Activated effector memory CD4-positive, alpha-beta T cell treated with anti-CD3 and anti-CD28 coated beads, Interleukin-2, amount 50 U/mL, for 16 hours (primary cell): ENCODE measurements around the gene PRTG.
"Not testable (repeated sequence)": the region's sequence is repeated elsewhere in the genome, so short reads cannot be mapped to it uniquely, and the experiment has no call there.

Source experiments
- DNase-seq: peaks from one replicate; pipeline ENCODE4 v3.0.0-alpha.2; 2020

Gene PRTG

DNA sequence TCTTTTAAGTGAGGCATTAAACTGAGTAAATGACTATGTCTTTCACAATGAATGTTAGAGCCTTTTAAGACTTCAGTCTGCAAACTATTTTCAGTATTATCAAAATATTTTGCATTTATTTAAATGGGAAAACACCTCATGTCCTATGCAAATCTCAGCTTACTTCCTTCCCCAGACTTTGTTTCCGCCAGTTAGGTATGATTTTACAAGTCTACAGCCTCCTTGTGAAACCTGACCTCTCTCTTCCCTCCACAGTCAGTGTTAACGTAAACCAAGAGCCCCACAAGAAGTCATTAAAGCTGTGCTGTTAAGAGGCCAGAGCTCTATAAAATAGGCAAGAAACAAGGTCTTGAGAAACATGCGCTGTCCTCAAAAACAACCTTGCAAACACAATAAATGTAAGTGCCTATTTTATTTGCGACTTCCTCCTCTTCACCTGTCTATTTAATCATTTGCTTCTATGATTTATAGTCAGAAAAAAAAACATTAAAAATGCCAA is 48.3 kb downstream of the PRTG start:
- DNase-seq: no peak

DNA sequence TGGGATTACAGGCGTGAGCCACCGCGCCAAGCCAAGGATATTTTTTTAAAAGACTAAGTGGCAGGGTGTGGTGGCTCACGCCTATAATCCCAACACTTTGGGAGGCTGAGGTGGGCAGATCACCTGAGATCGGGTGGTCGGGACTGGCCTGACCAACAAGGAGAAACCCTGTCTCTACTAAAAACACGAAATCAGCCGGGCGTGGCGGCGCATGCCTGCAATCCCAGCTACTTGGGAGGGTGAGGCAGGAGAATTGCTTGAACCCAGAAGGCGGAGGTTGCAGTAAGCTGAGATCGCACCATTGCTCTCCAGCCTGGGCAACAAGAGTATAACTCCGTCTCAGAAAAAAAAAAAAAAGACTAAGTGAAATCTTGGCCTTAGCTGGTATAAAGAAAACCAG is 49.8 kb downstream of the PRTG start:
- DNase-seq: not testable (repeated sequence)

DNA sequence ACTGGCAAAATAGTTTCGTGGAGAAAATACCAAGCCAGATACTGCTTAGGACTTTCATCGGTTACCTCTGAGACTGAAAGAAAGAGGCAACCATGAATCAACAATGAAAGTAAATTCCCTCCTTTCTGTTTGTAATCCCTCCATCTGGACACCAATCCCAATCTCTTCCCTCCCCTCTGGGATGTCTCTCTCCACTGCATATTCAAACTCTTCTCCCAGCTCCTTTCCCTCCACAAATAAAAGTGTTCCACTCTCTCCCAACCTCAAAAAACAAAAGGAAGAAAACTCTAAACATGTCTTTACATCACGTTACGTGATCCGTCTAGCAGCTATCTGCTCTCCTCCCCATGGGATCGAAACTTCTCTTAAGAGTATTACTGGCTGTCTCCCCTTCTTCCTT is 55.2 kb downstream of the PRTG start:
- DNase-seq: no peak

DNA sequence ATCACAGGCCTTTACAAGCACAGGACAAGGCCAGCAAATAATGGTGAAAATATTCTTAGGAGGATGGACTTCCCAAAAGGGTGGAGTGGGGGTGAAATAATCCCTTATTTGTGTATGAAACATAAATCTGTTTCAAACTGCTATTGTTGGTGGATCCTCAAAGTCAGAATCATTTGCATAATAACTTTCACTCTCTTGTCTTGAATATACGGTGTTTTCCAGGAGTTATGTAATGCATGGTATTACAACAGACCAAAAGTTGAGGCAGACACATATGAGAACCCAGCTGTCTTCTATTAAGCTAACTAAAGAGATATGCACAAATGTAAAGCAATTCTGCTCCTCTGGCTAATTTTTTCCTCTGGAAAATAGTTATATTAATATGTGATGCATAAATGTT is 57.7 kb downstream of the PRTG start:
- no peak for DNase-seq

GRCh38 chr15:55683376-55683775 is 59.6 kb downstream of the PRTG start:
- DNase-seq: no peak

DNA sequence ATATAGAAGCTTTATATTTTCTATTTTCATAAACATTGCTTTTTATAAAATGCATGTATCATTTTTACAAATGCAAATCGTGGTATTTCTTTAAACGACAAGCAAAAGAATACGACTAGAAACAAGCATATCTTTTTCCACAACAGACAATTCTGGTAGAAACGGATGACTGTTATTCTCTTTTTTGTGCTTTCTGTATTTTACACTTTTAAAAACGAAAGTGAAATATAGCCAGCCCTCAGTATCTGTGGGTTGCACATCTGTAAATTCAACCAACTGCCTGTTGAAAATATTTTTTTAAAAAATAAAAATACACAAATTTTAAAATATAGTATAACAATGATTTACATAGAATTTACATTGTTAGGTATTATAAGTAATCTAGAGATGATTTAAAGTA is 61.3 kb downstream of the PRTG start:
- no peak for DNase-seq

- DNase-seq: no peak
Observed at GRCh38 chr15:55676507-55676906, 66.4 kb downstream of the PRTG start.

GRCh38 chr15:55673287-55673686 is 69.7 kb downstream of the PRTG start:
- no peak for DNase-seq

- DNase-seq: no peak
Observed at GRCh38 chr15:55669270-55669669, 73.7 kb downstream of the PRTG start.

DNA sequence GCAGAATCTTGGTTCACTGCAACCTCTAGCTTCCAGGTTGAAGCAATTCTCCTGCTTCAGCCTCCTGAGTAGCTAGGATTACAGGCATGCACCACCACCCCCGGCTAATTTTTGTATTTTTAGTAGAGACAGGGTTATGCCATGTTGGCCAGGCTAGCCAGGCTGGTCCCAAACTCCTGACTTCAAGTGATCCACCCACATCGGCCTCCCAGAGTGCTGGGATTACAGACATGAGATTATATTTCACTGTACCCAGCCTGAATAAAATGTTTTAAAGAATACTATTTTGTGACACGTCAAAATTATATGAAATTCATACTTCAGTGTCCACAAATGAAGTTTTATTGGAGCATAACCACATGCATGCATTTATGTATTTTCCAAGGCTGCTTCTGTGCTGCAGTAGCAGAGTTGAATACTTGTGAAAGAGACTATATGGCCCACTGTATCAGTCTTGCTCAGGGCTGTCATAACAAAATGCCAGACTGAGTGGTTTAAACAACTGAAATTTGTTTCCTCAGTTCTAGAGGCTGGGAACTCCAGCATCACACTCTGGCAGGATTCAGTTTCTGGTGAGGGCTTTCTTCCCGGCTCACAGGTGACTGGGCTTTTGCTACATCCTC is 77.2 kb downstream of the PRTG start:
- DNase-seq: no peak

DNA sequence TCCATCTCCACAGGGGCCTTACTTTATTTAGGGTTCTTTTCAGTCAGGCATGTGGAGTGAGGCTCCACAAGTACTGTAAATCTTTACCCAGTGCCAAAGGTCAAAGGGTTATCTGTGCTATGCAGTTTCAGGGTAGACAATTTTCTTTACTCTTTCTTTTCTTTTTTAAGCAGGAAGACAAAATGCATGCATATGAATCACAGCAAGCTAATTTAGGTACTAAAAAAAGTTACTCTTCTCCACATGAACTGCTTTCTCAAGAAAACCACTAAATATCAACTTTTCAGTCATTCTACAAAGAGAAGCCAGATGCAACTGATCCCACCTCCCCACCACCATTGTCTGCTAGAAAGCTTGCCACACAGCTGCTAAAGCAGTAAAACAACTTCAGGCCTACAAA is 81.5 kb downstream of the PRTG start:
- DNase-seq: no peak

DNA sequence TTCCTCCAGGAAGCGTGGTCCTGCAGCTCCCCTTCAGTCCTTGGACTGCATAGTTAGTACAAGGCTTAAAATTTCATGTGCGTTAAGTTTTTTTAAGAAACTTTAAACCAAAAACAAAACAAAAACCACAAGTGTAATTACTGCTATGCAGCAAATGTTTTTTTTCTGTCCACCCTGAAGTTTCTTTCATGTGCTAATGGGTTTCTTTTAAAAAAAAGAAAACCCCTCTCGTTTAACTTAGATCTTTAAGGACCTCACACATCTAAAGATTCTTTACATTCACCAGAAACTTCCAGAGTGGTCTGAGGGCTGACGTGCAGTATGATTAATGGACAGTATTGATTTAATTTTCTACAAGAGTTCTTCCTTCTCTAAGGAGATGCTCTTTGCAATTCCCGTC is 82.8 kb downstream of the PRTG start:
- DNase-seq: no peak

- no peak for DNase-seq
Observed at GRCh38 chr15:55659481-55659880, 83.5 kb downstream of the PRTG start.

- DNase-seq: no peak
Observed at GRCh38 chr15:55658886-55659285, 84.1 kb downstream of the PRTG start.

DNA sequence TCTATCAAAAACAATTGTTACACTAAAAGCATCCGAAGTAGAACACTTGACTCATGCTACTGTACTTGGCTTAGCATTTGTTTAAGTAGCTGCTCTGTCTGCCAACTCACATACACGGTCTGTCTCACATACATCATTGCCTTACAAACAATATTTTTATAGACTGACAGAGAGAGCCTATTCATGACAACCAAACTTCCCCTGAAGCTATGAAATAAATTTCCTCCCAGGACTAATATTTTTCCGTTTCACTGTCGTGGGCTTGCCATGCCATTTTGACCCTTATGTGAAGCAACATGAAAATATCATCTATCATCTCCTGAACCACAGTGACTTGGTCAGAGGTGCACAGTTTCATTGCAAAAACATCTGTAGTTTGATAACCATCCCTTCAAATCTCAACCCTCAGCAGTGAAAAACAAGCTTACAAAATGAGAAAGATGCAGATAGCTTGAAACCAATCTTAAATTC is 88.4 kb downstream of the PRTG start:
- no peak for DNase-seq

DNA sequence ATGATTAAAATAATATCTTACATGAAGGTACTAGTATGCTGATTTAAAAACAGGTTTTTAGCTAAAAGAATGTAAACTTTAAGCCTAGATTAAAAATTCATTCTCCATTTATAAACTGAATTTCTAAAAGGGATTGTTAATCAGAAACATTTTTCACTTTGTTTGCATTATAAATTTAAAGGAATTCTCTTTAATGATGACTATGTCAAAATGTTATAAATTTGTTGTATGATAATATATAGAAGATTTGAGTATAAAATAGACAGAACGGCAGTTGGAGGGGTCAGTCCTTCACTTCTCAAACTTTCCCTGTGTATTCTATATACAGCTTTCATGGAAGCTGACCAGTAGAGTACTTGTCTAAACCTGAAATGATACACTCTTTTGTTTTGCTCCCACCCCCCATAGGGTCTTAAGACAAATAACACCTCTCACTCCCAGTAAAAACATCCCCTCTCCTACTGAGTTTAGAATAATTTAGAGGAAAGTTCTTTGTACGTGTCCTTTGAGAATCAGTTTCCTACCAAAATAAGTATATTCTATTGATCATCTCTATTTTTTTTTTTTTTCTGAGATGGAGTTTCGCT is 90.0 kb downstream of the PRTG start:
- no peak for DNase-seq

DNA sequence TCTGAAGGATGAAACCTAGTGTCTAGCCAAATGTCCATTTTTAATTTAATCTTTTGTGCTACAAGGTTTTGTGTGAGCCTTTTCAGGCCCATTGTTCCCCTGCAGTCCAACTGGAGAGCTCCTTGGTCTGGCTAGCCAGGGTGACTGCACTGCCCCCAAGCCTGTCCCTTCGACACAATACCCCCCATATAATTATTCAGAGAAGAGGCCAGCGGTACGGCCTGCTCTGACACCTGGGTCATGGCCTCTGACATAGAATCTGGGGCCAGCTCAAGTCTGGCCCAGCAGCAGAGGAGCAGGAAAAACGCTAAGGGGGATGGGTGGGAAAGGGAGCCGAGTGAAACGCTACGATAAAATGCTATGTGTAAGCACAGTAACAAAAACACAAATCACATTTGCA is 90.6 kb downstream of the PRTG start:
- no peak for DNase-seq

- DNase-seq: no peak
Observed at GRCh38 chr15:55649058-55649423, 93.9 kb downstream of the PRTG start.

DNA sequence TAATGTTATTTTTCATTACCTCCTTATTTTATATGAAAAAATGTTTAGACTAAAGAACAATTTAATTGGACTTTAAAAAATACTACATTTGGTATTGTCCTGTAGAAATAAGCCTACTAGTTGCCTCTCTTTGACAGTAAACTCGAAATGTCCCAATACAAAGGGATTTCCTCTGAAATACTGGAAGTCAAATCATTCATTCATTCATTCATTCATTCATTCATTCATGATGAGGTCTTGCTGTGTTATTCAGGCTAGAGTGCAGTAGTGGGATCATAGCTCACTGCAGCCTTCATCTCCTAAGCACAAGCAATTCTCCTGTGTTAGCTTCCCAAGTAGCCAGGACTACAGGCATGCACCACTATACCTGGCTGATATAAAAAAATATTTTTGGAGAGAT is 104.2 kb downstream of the PRTG start:
- no peak for DNase-seq

DNA sequence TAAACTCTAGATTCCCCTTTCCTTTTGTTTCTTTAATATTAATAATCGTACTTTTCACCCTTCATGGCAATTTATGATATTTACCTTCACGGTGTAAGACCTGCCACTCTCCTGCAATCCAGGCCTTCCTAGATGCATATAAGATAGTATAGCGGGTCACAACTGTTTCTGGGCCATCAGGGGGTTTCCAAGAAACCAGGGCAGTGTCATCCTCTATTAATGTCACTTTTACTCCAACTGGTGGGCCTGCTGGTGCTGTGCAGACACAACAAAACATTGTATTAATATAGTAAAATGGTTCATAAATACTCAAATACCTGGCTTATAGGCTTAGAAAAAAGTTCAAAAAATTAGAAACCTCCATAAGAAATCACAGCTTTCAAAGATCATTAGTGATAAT is 105.9 kb downstream of the PRTG start:
- DNase-seq: no peak

- DNase-seq: no peak
Observed at GRCh38 chr15:55633731-55634130, 109.2 kb downstream of the PRTG start.

DNA sequence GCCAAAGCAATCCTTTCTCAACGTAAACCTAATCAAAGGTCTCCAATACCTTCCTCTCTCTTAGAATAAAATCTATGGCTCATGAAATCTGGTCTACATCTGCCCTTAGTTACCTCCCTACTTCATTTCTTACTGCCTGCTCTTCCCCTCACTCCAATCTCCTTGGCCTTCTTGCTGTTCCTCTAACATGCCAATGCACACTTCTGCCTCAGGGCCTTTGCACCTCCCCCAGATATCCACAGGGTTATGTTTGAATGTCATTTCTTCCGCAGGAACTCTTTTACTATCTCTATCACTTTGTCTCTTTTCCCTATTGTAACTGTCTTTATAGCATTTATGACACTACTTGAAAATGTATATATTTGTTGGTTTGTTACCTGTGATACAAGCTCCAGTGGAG is 110.5 kb downstream of the PRTG start:
- DNase-seq: no peak

DNA sequence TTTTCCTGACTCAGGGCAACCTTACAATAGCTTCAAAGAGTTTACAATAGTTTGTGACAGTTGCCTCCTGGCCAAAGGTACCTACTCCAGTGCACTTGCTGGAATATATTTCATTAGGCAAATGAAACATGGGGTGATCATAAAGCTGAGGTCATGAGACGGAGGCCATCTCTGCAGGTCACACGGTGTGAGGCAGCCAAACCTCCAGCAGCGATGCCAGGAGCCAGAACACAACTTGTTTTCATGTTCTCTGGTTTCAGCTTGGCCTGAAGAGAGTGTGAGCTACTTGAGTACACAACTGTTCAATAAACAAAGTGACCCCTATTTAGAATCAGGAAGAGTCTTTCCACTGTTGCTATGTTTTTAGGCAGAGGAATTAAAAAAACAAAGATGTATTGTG is 112.1 kb downstream of the PRTG start:
- no peak for DNase-seq

DNA sequence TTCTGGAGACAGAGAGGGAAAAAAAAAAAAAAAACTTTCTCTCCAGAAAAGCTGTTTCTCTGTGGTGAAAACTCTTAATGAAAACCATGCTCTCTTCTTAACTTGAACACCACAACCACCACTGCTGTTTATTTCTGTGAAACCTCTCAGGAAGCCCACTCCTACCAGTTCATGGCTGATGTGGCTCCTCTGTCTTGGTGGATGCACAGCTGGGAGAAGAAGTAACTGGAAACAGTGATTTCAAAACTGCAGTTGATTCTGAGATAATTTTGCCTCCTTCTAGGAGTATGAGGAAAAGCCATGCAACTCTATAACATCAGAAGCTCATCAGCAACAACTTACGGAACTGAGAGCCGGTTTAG is 114.6 kb downstream of the PRTG start:
- DNase-seq: no peak

DNA sequence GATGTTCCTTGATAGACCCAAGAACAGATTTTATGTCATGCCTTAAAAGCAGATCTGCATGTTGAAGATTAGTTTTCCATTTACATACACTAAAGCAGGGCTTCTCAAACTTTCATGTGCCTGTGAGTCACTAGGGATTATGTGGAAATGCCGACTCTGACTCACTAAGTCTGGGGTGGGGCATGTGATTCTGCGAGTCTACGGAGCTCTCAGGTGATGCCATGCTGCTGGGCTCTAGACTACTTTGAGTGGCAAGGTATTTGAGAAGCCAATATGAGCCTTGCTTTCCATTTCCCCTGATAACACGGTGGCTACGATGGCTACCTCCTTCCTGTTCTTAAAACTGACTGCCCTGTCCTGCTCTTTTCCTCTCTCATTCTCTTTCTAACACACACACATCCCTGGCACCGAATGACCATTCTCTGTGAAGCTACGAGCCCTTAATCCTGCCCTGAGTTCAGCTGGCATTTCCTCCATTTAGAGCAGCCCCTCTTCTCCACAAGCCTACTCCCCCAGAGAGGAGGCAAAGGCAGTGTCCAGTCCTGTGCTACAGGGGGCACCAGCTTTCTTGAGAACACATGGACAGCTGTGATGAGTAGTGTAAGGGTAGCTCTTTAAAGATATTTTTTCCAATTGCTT is 115.1 kb downstream of the PRTG start:
- no peak for DNase-seq
